HG02938 (cell line): ENCODE measurements around the gene SERINC1.

Experiments
- ATAC-seq: cut with Tn5 transposase; IDR thresholded peaks from one replicate; pipeline ENCODE4 v1.9.1; 2021; ENCODE audit warnings: mild to moderate bottlenecking, moderate library complexity; ENCODE audit not compliant: unreplicated experiment

SERINC1 gene

DNA sequence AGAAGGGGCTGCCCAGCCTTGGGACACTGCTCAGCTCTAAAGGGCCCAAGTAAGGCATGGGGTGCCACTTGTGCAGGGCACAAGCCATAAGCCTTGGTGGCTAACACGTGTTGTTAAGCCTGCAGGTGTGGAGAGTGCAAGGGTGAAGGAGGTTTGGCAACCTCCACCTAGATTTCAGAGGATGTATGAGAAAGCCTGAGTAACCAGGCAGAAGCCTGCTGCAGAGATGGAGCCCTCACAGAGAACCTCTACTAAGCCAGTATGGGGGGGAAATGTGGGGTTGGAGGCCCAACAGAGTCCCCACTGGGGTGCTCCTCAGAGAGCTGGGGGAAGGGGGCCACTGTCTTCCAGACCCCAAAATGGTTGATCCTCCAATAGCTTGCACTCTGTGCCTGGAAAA, 32.6 kb downstream of the SERINC1 start:
- no peak for ATAC-seq

DNA sequence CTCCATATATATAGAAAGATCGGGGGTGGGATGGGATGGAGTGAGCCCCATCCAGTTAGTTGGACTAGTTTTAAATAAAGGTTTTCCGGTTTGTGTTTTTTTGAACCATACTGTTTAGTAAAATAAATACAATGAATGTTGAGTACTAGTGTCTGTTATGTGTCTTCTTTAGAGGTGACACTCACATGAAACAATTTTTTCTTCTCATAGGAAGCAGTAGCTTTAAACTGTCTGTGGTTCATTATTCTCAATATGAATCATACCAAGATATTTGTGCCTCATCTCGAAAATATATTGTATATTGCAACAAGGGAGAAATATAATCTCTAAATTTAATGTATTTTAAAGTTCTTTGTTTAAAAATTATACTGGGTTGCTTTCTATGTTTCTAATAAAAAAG, 38.8 kb downstream of the SERINC1 start:
- ATAC-seq = peak; percentile 76

GRCh38 chr6:122431780-122432179, 39.8 kb downstream of the SERINC1 start:
- no peak for ATAC-seq

GRCh38 chr6:122429323-122429722, 42.3 kb downstream of the SERINC1 start:
- no peak for ATAC-seq

GRCh38 chr6:122428781-122429180, 42.8 kb downstream of the SERINC1 start:
- ATAC-seq = no peak

DNA sequence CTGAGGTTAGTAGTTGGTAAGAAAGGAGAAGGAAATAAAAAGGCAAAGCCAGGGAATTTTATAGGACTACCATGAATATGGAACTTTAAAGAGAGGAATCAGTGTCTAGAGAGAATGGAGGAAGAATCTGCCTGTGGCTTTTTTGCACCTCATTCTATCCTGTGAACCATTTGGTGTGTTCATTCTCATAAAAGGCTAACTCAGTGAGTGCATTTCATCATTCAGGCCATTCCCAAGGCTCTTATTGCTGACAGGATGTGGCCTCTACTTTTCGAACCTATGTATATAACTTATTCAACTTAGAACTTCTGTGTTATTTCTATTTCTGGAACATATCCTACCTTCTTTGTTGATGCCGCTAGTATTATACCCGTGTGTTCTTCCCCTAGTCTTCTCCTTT, 45.0 kb downstream of the SERINC1 start:
- ATAC-seq = no peak

DNA sequence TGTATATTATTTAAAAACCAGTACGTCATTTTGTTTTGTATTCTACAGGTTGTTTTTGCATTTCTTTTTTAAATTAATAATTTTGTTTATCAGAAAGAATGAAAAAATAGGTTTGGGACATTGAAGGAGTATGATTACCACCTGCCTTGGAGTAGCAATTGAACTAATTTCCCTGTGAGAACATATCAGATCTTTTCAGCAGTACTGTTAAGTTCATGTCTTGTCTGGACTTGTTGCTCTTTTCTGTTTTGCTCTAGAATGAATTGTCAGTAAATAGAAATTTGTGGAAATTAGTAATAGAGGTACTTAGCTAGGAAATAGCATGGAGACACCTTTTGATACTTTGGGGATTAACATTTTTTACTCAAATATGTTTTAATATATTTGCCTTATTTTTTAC, 47.9 kb downstream of the SERINC1 start:
- no peak for ATAC-seq

DNA sequence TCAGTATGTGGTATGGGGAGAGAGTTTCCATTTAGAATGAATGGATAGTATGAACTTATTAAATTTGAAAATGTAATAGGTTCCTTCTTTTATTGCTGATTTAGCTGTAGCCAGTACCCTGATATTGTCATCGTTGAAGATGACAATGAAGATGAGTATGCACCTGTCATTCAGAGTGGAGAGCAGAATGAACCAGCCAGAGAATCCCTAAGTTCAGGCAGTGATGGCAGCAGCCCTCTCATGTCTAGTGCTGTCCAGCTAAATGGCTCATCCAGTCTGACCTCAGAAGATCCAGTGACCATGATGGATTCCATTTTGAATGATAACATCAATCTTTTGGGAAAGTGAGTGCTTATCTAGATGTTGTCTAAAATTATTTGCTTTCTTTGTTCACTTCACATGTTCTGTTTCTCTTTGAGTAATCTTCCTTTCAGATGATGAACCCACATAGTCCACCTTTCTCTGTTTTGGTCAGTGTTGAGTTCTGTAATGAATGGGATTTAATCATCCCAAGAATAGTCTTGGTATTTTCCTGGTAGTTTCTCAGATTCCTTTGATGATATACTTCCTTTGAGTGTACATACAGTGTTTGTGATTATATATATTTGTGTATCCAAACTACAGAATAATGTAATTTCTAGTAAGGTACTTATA, 48.9 kb downstream of the SERINC1 start:
- peak; percentile 86 for ATAC-seq

- ATAC-seq = no peak
Measured at GRCh38 chr6:122422003-122422402, 49.6 kb downstream of the SERINC1 start.

- no peak for ATAC-seq
Measured at GRCh38 chr6:122416825-122417224, 54.8 kb downstream of the SERINC1 start.

- ATAC-seq = no peak
Measured at GRCh38 chr6:122412001-122412400, 59.6 kb downstream of the SERINC1 start.

- no peak for ATAC-seq
Measured at GRCh38 chr6:122408702-122409458, 62.7 kb downstream of the SERINC1 start.

DNA sequence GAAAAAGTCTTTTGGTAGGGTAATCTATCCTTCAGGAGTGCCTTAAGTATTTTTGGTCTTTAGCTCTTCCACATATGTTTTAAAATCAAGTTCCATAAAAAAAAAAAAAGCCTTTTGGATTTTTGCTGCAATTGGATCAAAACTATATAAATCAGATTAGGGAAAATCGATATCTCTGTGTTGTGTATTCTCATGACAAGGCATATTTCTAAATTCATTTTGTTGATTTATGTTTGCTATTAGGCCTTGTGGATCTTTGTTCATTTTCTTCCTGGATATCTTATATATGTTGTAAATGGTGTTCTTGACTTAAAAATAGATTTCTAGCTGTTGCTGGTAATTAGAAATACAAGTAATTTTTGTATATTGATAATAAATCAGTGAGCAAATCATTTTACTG, 63.4 kb downstream of the SERINC1 start:
- no peak for ATAC-seq

DNA sequence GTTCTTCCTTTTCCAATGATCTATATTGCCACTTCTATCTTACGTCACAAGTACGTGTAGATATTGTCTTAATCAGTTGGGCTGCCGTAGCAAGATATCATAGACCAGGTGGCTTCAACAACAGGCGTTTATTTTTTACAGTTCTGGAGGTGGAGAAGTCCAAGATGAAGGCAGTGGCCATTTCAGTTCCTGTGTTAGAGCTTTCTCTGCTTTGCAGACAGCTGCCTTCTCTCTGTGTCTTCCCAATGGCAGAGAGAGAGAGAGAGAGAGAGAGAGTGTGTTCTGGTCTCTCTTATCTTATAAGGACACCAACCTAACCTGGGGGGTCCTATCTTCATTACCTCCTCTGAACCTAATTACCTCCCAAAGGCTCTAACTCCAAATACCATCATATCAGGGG, 63.9 kb downstream of the SERINC1 start:
- no peak for ATAC-seq

- ATAC-seq = no peak
Measured at GRCh38 chr6:122406187-122406586, 65.4 kb downstream of the SERINC1 start.

GRCh38 chr6:122405417-122405816, 66.2 kb downstream of the SERINC1 start:
- ATAC-seq = no peak

- no peak for ATAC-seq
Measured at GRCh38 chr6:122404444-122404843, 67.2 kb downstream of the SERINC1 start.

DNA sequence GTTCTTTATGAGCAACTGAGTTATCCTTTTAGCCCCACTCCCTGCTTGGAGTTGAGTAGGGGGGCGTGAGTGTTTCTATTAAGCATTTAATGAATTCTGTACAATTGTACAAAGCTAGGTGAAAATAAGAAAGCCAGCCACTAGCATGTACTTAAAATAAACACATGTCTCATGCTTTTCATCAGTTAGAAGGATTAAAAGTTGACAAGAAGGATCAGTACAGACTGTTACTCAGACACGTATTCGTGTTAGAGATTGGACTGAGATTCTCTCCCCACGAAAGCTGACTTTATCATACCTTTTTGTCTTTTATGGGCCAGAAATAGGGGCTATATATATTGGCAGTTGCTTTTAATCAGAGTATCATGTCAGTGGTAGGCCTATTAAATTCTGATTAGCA, 70.5 kb downstream of the SERINC1 start:
- no peak for ATAC-seq

GRCh38 chr6:122400462-122401089, 71.0 kb downstream of the SERINC1 start:
- ATAC-seq = no peak

GRCh38 chr6:122400121-122400450, 71.5 kb downstream of the SERINC1 start:
- peak; percentile 13 for ATAC-seq

DNA sequence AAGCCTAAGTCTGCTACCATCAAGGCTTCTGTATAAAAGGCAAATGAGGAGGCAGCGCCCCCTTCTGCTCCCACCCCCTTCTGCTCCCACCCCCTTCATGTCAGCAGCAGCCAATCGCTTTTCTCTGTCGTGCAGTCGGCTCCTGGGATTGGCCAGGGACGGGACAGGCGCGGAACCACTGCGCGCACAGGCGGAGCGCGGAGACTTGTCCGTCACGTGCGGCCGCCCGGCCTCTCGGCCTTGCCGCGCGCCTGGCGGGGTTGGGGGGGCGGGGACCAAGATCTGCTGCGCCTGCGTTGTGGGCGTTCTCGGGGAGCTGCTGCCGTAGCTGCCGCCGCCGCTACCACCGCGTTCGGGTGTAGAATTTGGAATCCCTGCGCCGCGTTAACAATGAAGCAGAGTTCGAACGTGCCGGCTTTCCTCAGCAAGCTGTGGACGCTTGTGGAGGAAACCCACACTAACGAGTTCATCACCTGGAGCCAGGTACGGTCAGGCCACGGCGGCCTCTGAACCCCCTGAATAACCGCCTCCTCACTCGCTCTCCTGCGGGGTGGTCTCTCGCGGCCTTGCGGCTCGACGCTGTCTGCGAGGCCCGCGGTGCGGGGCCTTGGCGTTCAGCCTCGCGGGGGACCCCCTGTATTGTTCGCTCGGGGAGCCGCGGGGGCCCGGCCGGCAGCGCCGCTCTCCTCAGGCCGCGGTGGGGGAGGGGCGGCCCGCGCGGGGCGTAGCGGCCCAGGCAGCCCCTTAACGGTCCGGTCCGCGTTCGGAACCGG, 72.1 kb downstream of the SERINC1 start, which contains the start of gene HSF2:
HSF2 (plus strand) TSS at position 305 of the 773 bp plus-strand sequence; CDS start at position 391, 86 bp downstream.
- ATAC-seq = peak; percentile 97

DNA sequence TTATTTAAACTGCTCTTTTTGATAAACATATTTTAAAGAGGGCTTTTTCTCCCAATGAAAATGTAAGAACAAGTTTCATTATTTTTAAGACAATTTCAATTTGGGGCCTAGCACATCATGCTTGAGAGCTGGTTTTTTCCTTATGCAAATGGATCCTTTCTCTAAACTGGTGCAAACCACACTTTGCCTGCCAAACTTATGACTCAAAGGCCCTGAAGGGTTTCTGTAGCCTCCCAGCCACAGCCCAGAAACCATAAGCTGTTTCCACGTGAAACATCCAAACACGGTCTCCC, 72.6 kb downstream of the SERINC1 start:
- no peak for ATAC-seq
